Vagina (tissue), 2 donors: ENCODE measurements around the gene TUBGCP4. TPM values are rescaled to one million over a fixed set of nuclear protein-coding genes. Genes with fewer than 3 reads are reported as not detected.

Experiments
- DNase-seq, 2 donors: peaks; one replicate each; pipeline ENCODE4 v3.0.0-alpha.2; 2017; ENCODE audit errors: extremely low spot score in 2 of 2
- H3K27ac ChIP-seq: fragments of 200-600 bp; sonication (generic); one replicate; pipeline ENCODE4 v1.5.1; 2019
- H3K27me3 ChIP-seq: fragments of 200-600 bp; sonication (generic); one replicate; pipeline ENCODE4 v1.5.1; 2019
- H3K36me3 ChIP-seq, 2 donors: fragments of 200-600 bp; sonication (generic); one replicate each; pipeline ENCODE4 v1.5.1; 2017 to 2019
- H3K4me1 ChIP-seq: fragments of 200-600 bp; sonication (generic); one replicate; pipeline ENCODE4 v1.5.1; 2019
- H3K4me3 ChIP-seq, 2 donors: fragments of 200-600 bp; sonication (generic); 1 replicate in 1 of 2; 2 replicates in 1 of 2; pipeline ENCODE4 v1.5.1; 2016 to 2019
- H3K9me3 ChIP-seq: fragments of 200-600 bp; sonication (generic); one replicate; pipeline ENCODE4 v1.5.1; 2019
- POLR2A ChIP-seq, 2 donors: fragments of 450-650 bp; IDR thresholded peaks; one replicate each; pipeline ENCODE4 v1.6.1; 2017; ENCODE audit warnings: antibody characterized with exemption in 2 of 2, mild to moderate bottlenecking in 2 of 2, moderate library complexity in 2 of 2
- POLR2AphosphoS5 ChIP-seq, 2 donors: sonication (generic); formaldehyde crosslinking; IDR thresholded peaks; one replicate each; pipeline ENCODE4 v1.9.0; 2017; ENCODE audit warnings: antibody characterized with exemption in 2 of 2, mild to moderate bottlenecking in 2 of 2, low read depth in 1 of 2; ENCODE audit not compliant: insufficient read depth in 1 of 2
- intact Hi-C: fragments of 100-400 bp; cut with DNase I; formaldehyde crosslinking; loops from one replicate; pipeline ENCODE4 v1.15.1; 2023
- total RNA-seq: library from RNA; depleted of rRNA; stranded (reverse); fragments of >200 nt; gene quantifications from one replicate; pipeline ENCODE4 v1.2.3, GENCODE V29; 2016
- TF ChIP-seq, protein P1 (sequence below), 3 experiments: fragments of 450-650 bp in 2 of 3; fragments of 200-600 bp in 1 of 3; sonication (generic) in 1 of 3; IDR thresholded peaks; one replicate each; pipeline ENCODE4 v1.5.1; 2017 to 2019; ENCODE audit warnings: antibody characterized with exemption in 3 of 3, mild to moderate bottlenecking in 2 of 3, moderate library complexity in 2 of 3

TUBGCP4 gene
- total RNA-seq, 1 donor from 2014 or later: 17.7 TPM

GRCh38 chr15:43408789-43409188 is 37.9 kb downstream of the TUBGCP4 start:
- no peak for DNase-seq
- H3K4me1 ChIP-seq: no peaks in the 10 kb centered on the region
- H3K9me3 ChIP-seq: no peaks in the 10 kb centered on the region
- no peaks in the 10 kb centered on the region for H3K27me3 ChIP-seq
- intact Hi-C loops: no loop called here
- H3K4me3 ChIP-seq: no peak overlapping the region
- H3K36me3 ChIP-seq: peaks cover 0 to 63% of the 10 kb centered on the region in 2 donors
- TF ChIP-seq, protein P1, sequence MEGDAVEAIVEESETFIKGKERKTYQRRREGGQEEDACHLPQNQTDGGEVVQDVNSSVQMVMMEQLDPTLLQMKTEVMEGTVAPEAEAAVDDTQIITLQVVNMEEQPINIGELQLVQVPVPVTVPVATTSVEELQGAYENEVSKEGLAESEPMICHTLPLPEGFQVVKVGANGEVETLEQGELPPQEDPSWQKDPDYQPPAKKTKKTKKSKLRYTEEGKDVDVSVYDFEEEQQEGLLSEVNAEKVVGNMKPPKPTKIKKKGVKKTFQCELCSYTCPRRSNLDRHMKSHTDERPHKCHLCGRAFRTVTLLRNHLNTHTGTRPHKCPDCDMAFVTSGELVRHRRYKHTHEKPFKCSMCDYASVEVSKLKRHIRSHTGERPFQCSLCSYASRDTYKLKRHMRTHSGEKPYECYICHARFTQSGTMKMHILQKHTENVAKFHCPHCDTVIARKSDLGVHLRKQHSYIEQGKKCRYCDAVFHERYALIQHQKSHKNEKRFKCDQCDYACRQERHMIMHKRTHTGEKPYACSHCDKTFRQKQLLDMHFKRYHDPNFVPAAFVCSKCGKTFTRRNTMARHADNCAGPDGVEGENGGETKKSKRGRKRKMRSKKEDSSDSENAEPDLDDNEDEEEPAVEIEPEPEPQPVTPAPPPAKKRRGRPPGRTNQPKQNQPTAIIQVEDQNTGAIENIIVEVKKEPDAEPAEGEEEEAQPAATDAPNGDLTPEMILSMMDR (IDR thresholded peaks at IDR 0.05): no peak
- TF ChIP-seq POLR2A (IDR thresholded peaks at IDR 0.05) (no peak), POLR2AphosphoS5 (IDR thresholded peaks at IDR 0.05; ENCODE audit: insufficient read depth in 1 of 2, low read depth in 1 of 2) (no peak)
- H3K27ac ChIP-seq: no peak overlapping the region

DNA sequence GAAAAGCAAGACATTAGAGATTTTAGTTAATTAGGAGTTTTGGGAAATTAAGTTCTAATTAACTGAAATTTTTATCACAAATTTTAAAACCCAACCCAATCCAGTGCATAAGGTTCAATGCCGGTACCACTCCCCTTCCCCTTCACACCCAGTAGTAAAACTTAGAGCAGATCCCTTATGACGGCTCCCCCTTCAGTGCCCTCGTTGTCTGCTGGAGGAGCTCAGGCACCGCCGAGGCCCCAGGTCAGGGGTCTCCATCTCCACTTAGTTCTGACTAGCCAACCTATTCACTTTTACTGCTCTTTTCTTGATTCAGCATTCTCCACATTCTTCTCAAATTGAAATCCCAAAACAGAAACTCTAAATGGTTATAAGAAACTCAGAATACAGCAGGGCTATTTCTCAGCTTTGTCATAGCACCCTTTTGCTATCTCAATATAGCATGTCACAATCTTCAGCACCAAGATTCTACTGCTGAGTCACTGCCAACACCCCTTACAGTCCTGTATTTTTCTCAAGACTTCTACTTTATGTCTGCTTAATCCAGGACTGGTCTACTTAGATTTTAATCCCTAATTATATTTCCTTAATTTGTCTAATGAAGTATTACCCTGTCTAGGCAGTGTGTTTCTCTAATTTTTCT is 39.8 kb downstream of the TUBGCP4 start:
- TF ChIP-seq POLR2A (IDR thresholded peaks at IDR 0.05) (no peak), POLR2AphosphoS5 (IDR thresholded peaks at IDR 0.05; ENCODE audit: insufficient read depth in 1 of 2, low read depth in 1 of 2) (no peak)
- TF ChIP-seq, protein P1 (IDR thresholded peaks at IDR 0.05): no peak
- no peaks in the 10 kb centered on the region for H3K4me1 ChIP-seq
- H3K27me3 ChIP-seq: no peaks in the 10 kb centered on the region
- H3K36me3 ChIP-seq: peaks cover 0 to 63% of the 10 kb centered on the region in 2 donors
- no peaks in the 10 kb centered on the region for H3K9me3 ChIP-seq
- no peak for DNase-seq
- H3K27ac ChIP-seq: no peak overlapping the region
- intact Hi-C loops: no loop called here
- H3K4me3 ChIP-seq: no peak overlapping the region

- Histone ChIP-seq H3K4me1 (no peaks in the 10 kb centered on the region), H3K9me3 (no peaks in the 10 kb centered on the region), H3K27ac (no peak overlapping the region), H3K4me3 (no peak overlapping the region), H3K27me3 (no peaks in the 10 kb centered on the region), H3K36me3 (peaks cover 0 to 70% of the 10 kb centered on the region in 2 donors)
- TF ChIP-seq POLR2A (IDR thresholded peaks at IDR 0.05) (no peak), POLR2AphosphoS5 (IDR thresholded peaks at IDR 0.05; ENCODE audit: insufficient read depth in 1 of 2, low read depth in 1 of 2) (no peak)
- TF ChIP-seq, protein P1 (IDR thresholded peaks at IDR 0.05): no peak
- intact Hi-C loops: no loop called here
- DNase-seq: no peak
Measured at GRCh38 chr15:43412096-43412495, 41.2 kb downstream of the TUBGCP4 start.

DNA sequence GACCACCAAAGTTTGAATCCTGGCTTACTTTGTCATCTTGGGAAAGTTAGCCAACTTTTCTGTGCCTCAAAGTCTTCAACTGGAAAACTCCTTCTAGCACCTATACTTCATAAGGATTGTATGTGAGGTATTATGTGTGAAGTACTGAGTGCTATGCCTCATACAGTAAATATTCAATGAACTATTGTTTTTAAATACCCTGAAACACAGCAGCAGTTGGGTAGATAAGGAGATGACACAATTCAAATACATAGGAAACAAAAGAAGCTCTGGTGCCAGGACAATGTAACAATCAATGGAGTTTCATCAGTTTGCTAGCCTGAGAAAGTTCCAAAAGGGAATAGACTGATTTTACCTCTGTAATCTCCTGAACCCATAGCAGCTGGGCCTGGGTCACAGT is 43.3 kb downstream of the TUBGCP4 start:
- Histone ChIP-seq H3K4me1 (no peaks in the 10 kb centered on the region), H3K27me3 (no peaks in the 10 kb centered on the region), H3K36me3 (peaks cover 0 to 53% of the 10 kb centered on the region in 2 donors), H3K9me3 (no peaks in the 10 kb centered on the region), H3K27ac (no peak overlapping the region), H3K4me3 (no peak overlapping the region)
- no peak for DNase-seq
- intact Hi-C loops: no loop called here
- TF ChIP-seq POLR2AphosphoS5 (IDR thresholded peaks at IDR 0.05; ENCODE audit: insufficient read depth in 1 of 2, low read depth in 1 of 2) (no peak), POLR2A (IDR thresholded peaks at IDR 0.05) (no peak)
- TF ChIP-seq, protein P1 (IDR thresholded peaks at IDR 0.05): no peak

DNA sequence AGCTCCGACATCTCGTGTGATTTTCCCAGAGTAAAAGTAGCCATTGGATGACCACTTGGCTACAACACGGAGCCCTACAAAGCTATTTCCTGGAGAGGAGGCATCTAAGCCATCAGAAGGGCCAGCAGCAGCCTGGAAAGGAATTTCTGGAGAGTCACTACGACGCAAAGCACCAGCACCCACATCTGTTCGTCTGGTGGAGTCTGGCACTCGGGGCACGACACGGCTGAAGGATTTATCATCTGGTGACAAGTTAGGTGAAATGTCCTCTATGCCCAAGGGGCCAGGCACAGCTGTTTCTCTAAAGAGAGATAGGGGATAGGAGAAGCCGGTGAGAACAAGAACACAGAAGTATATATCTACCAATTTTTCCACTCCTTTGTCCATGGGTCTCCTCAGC is 49.5 kb downstream of the TUBGCP4 start:
- H3K4me3 ChIP-seq: no peak overlapping the region
- H3K4me1 ChIP-seq: no peaks in the 10 kb centered on the region
- TF ChIP-seq, protein P1 (IDR thresholded peaks at IDR 0.05): no peak
- TF ChIP-seq POLR2AphosphoS5 (IDR thresholded peaks at IDR 0.05; ENCODE audit: insufficient read depth in 1 of 2, low read depth in 1 of 2) (no peak), POLR2A (IDR thresholded peaks at IDR 0.05) (no peak)
- H3K9me3 ChIP-seq: no peaks in the 10 kb centered on the region
- H3K27me3 ChIP-seq: no peaks in the 10 kb centered on the region
- no peak for DNase-seq
- intact Hi-C loops: no loop called here
- H3K27ac ChIP-seq: no peak overlapping the region
- H3K36me3 ChIP-seq: peaks cover 0 to 49% of the 10 kb centered on the region in 2 donors
